ENCODE results near the gene HECTD1.
"Not testable (repeated sequence)": the region's sequence is repeated elsewhere in the genome, so short reads cannot be mapped to it uniquely, and the experiment has no call there.

Gene HECTD1

GRCh38 chr14:31252865-31253264 lies 45.3 kb upstream of the HECTD1 start:
- TF ChIP-seq, protein P1, sequence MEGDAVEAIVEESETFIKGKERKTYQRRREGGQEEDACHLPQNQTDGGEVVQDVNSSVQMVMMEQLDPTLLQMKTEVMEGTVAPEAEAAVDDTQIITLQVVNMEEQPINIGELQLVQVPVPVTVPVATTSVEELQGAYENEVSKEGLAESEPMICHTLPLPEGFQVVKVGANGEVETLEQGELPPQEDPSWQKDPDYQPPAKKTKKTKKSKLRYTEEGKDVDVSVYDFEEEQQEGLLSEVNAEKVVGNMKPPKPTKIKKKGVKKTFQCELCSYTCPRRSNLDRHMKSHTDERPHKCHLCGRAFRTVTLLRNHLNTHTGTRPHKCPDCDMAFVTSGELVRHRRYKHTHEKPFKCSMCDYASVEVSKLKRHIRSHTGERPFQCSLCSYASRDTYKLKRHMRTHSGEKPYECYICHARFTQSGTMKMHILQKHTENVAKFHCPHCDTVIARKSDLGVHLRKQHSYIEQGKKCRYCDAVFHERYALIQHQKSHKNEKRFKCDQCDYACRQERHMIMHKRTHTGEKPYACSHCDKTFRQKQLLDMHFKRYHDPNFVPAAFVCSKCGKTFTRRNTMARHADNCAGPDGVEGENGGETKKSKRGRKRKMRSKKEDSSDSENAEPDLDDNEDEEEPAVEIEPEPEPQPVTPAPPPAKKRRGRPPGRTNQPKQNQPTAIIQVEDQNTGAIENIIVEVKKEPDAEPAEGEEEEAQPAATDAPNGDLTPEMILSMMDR (conservative IDR thresholded peaks at IDR 0.05; ENCODE audit: low read depth): no peak
- no peak for DNase-seq (ENCODE audit: low spot score)
- CTCF ChIA-PET: no interaction called here
- POLR2A ChIA-PET (ENCODE audit: low non-redundant PET): no interaction called here
- H3K27ac ChIP-seq: no peak overlapping the region

GRCh38 chr14:31251028-31251958 lies 43.7 kb upstream of the HECTD1 start:
- ChIA-PET POLR2A (ENCODE audit: low non-redundant PET) (no interaction called here), CTCF (no interaction called here)
- TF ChIP-seq, protein P1 (conservative IDR thresholded peaks at IDR 0.05; ENCODE audit: low read depth): no peak
- DNase-seq (ENCODE audit: low spot score): no peak
- no peak overlapping the region for H3K27ac ChIP-seq

- no peak overlapping the region for H3K27ac ChIP-seq
- CTCF ChIA-PET: no interaction called here
- TF ChIP-seq, protein P1 (conservative IDR thresholded peaks at IDR 0.05; ENCODE audit: low read depth): no peak
- no peak for DNase-seq (ENCODE audit: low spot score)
- POLR2A ChIA-PET (ENCODE audit: low non-redundant PET): no interaction called here
Measured at GRCh38 chr14:31244626-31245025, 37.0 kb upstream of the HECTD1 start.

- TF ChIP-seq, protein P1 (conservative IDR thresholded peaks at IDR 0.05; ENCODE audit: low read depth): no peak
- POLR2A ChIA-PET (ENCODE audit: low non-redundant PET): no interaction called here
- DNase-seq (ENCODE audit: low spot score): peak; percentile 75
- H3K27ac ChIP-seq: no peak overlapping the region
- CTCF ChIA-PET: no interaction called here
Measured at GRCh38 chr14:31243860-31244259, 36.3 kb upstream of the HECTD1 start.

DNA sequence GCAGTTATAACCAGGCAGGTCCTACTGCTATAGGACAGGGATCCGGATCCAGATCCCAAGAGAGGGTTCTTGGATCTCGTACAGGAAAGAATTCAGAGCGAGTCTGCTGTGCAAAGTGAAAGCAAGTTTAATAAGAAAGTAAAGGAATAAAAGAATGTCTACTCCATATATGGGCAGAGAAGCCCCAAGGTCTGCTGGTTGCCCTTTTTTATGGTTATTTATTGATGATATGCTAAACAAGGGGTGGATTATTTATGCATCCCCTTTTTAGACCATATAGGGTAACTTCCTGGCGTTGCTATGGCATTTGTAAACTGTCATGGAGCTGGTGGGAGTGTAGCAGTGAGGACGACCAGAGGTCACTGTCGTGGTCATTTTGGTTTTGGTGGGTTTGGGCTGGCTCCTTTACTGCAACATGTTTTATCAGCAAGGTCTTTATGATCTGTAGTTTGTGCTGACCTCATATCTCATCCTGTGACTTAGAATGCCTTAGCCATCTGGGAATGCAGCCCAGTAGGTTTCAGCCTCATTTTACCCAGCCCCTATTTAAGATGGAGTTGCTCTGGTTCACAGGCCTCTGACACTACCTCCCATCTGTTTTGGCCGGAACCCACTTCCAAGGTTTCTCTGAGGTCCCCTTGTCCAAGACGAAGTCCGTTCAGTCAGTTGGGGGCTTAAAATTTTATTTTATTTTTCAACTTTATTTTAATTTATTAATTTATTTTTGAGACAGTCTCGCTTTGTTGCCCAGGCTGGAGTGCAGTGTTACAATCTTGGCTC lies 34.8 kb upstream of the HECTD1 start:
- DNase-seq (ENCODE audit: low spot score); POLR2A ChIA-PET (ENCODE audit: low non-redundant PET); H3K27ac ChIP-seq: not testable (repeated sequence)
- CTCF ChIA-PET: interaction anchor here (0.6 kb wide), 1 partner anchor 105 kb away, joined by 3 read pairs; no protein-coding TSS in a partner anchor

DNA sequence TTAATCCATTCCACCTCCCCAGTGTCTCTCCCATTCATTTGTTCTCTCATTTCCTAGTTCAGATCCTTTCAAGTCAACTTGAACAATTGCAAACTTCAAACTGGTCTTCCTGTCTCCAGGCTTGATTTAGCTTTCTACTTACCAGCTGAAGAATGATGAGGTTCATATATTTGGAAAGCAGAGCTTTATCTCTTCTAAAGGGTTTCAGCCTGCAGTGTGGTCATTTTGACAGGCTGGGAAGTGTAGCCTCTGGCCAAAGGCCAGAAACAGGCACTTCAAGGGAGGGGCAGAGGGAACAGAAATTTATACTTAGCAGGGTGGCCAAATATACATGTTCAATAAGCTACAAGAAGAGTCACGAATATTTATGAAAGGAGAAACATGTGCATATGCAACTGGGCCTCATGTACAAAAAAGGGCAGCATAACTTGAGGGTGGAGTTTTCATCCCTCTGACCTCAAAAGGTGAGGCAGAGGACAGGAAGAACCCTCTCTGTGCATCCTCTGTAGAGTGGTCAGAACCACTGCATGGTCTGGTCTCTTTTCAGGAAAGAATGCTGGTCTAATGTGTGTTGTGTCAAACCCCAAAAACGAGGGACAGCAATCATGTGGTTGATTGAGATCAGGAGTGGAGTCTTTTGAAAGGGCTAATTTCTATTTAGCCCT lies 34.0 kb upstream of the HECTD1 start:
- H3K27ac ChIP-seq: no peak overlapping the region
- POLR2A ChIA-PET (ENCODE audit: low non-redundant PET): no interaction called here
- TF ChIP-seq, protein P1 (conservative IDR thresholded peaks at IDR 0.05; ENCODE audit: low read depth): no peak
- DNase-seq (ENCODE audit: low spot score): no peak
- CTCF ChIA-PET: no interaction called here
